PC-9 (cell line): Measurements from ENCODE around the gene NEU4.

Source experiments
- CTCF ChIP-seq: fragments of 200-600 bp; sonication (generic); conservative IDR thresholded peaks from 2 replicates; pipeline ENCODE4 v1.6.1; 2017; ENCODE audit warnings: mixed run types, antibody characterized with exemption, mild to moderate bottlenecking, moderate library complexity
- EZH2 ChIP-seq: fragments of 200-600 bp; sonication (generic); IDR thresholded peaks from 2 replicates; pipeline ENCODE4 v1.8.0; 2017; ENCODE audit warnings: antibody characterized with exemption, low read depth

GRCh38 chr2:241803387-241804325 lies 5.3 kb upstream of the NEU4 start:
- TF ChIP-seq CTCF: no peak
- TF ChIP-seq EZH2: no peak
